Activated CD4-positive, alpha-beta T cell treated with anti-CD3 and anti-CD28 coated beads, Interleukin-10, Interleukin-2, amounts not matched to agents 100 ng/mL and 50 ng/mL, durations not matched to agents 16 hours and 8 hours (primary cell): ENCODE measurements around the gene TLCD5.
A peak's percentile ranks its signal among the peaks of the same experiment; 100 is the strongest.

Source experiments
- DNase-seq: peaks from one replicate; pipeline ENCODE4 v3.0.0-alpha.2; 2020

TLCD5 gene

DNA sequence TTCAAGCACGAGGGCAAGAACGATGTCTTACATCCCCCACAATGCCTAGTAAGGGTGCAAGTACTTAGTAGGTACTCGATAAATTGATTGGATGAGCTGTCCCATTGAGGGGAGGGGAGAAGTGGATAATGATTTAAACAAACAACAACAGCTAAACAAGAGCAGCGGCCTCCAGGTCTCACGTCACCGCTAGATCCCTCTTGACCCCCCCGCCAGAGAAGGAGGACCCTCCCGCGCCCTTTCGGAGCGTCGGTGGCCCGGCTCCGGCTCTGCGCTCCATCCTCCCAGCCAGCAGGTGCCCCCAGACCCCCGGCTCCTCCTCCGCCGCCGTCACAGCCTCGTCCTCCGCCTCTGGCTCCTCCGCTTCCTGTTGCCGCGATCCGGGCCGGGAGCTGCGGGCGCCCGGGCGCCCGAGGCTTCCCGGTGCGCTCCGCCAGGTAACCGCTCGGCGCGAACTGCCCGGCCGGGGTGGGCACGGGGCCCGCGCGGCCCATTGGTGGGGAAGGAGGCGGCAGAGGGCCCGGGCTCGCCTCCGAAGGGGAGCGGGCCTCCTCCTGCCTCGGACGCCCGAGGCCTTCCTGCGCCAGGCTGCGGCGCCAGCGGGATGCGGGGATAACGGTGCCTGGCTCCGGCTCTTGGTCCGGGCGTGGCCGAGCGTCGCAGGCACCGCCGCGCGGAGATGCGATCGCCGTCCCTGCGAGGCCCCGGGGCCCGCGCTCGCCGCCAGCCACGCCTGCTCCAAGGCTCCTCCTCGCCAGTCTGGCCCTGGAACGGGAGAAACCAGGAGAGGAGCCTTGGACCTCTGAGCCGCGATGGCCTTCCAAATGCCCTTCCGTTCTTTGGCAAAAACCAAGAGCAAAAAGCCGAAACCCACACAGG is at the start of gene TLCD5:
Gene TLCD5 (plus strand): TSS at position 368 of the 879 bp plus-strand sequence. CDS start 2,143 bp downstream, outside the sequence.
- peak; percentile 50 for DNase-seq

DNA sequence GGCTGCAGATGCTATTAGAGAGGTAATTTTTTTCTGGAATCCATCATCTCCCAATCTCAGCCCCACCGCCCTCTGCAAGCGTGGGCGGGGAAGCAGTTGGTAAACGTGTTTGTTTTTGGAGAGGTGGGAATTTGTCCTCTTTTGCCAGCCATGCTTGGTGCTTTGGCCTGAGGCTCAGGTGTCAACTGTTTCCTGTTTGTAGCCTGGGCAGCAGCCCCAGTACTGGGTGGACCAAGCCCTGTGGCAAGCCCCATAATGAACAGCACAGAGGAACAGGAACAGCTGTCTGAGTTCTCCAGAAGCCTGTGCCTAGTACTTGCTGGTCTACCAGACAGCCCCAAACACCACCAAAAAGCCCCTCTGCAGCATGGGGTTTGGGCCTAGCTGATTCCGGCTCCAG is 45.6 kb upstream of the TLCD5 start:
- no peak for DNase-seq

GRCh38 chr11:120280600-120281051 is 44.5 kb upstream of the TLCD5 start:
- DNase-seq, result no peak

DNA sequence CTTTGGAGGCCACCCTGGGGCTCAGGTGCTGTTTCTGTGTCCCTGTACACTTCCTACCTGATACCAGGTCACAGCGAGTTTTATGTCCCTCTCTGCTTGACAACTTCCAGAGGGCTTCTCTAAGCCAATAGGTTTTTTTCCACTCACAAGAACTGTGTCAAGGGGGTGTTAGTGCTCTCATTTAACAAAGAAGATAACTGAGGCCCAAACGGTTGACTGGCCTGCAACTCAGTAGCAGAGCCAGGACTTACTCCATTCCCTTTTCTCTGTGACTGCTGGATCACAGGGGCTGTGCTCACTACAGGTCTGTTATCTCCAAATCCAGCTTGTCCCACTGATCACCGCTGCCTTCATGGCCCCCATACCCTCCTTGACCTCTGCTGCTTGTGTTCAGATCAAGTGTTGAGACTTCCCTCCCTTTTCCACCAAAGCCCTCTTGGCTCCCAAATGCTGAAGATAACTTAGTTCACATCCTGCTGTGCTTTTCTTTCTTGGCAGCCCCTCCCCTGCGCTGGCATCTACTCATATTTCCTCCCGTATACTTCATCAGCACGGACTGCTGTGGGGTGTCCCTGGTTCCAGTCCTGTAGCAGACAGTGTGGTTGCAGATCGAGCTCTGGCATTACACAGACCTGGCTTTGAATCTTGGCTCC is 43.8 kb upstream of the TLCD5 start:
- DNase-seq, result no peak

- no peak for DNase-seq
Observed at GRCh38 chr11:120283124-120283523, 42.0 kb upstream of the TLCD5 start.

DNA sequence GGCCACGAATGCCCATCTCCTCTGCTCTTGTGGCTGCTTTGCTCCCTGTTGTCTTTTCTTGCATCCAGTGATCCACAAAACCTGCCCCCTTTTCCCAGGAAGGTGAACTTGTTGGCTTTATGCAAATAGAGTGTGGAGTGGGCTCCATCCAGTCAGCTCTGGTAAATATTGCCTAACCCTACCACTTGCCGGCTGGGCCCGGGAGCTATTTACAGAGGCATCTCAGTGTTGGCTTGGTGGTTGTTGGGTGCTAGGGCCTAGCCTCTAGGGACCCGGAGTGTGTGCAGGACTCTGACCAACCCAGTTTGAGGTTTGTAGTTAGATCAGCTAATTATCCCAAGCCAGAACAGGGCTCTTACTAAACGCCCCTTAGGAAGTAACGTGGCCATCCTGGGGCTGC is 40.8 kb upstream of the TLCD5 start:
- DNase-seq, result no peak

- no peak for DNase-seq
Observed at GRCh38 chr11:120285256-120285655, 39.8 kb upstream of the TLCD5 start.

GRCh38 chr11:120288021-120288420 is 37.1 kb upstream of the TLCD5 start:
- DNase-seq, result no peak

GRCh38 chr11:120289426-120289825 is 35.7 kb upstream of the TLCD5 start:
- DNase-seq, result no peak

DNA sequence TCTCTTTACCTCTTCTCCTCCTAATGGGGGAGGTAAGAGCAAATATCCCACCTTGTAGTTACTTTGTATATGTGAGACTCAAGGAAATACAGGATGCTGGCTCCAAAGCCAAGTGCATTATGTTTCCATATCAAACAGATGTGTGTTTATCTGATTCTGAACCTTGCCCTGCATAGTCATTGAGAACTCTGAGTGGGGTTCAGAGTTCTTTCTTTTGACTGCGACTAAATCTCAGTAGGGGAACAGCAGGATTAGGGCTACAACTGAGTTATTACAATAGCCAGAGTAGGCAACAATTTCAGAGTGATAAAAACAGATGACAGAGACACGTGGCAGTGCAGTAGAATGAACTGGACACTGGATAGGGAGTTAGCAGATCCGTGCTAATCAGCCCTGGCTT is 34.1 kb upstream of the TLCD5 start:
- DNase-seq, result no peak

GRCh38 chr11:120293038-120293800 is 31.9 kb upstream of the TLCD5 start:
- DNase-seq, result no peak

GRCh38 chr11:120294096-120294495 is 31.0 kb upstream of the TLCD5 start:
- no peak for DNase-seq

DNA sequence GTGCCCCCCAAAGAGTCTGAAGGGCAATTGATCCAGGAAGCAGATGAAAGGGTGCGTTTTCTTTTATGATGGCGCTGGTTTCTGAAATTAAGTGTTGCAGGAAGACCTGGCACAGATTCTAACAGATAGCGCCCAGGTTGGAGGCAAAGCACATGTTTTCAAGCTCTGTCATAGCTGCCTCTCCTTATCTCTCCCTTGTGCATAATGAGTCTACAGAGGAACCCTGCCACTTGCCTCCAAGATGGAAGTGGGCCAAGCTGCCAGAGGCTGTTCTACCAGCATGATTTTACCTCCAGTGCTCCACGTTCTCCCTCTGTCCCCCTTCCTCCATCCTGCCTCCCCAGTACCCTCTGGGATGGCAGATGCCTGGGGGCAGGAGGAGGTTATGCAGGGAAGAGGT is 30.0 kb upstream of the TLCD5 start:
- DNase-seq, result no peak

DNA sequence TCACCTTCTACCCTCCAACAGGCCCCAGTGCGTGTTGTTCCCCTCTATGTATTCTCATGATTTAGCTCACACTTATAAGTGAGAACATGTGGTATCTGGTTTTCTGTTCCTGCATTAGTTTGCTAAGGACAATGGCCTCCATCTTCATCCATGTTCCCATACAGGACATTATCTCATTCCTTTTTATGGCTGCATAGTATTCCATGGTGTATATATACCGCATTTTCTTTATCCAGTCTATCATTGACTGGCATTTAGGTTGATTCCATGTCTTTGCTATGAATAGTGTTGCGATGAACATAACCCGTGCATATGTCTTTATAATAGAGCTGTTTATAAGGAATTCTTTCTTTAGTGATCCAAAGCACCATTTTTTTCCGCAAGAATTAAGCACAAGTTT is 28.5 kb upstream of the TLCD5 start:
- no peak for DNase-seq

- no peak for DNase-seq
Observed at GRCh38 chr11:120298461-120298860, 26.6 kb upstream of the TLCD5 start.

GRCh38 chr11:120302001-120302805 is 22.9 kb upstream of the TLCD5 start:
- no peak for DNase-seq

- peak; percentile 72 for DNase-seq
Observed at GRCh38 chr11:120303004-120303637, 22.0 kb upstream of the TLCD5 start.

DNA sequence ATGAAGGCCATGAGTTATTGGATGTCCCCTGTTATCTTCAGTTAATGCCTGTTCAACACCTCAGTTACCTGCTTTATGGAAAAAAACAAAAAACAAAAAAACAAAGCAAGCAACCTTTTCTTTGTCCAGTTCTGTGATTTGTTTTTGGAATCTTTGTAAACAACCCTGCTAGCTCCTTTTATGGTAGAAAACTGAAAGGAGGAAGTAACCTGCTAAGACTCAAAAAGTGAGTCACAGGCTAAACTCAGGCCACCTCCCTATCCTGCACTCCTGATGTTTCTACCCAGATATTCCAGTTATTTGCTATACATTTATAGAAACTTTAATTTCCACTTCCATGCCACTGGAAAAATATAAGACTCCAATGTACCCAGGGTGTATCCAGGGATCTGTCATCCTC is 20.6 kb upstream of the TLCD5 start:
- DNase-seq, result no peak

GRCh38 chr11:120305286-120305685 is 19.8 kb upstream of the TLCD5 start:
- no peak for DNase-seq

- no peak for DNase-seq
Observed at GRCh38 chr11:120306519-120307242, 18.4 kb upstream of the TLCD5 start.

GRCh38 chr11:120307476-120307875 is 17.6 kb upstream of the TLCD5 start:
- no peak for DNase-seq
